Stimulated activated CD4-positive, alpha-beta T cell treated with anti-CD3 and anti-CD28 coated beads, TNF-alpha, amount 100 ng/mL, for 4 hours (primary cell): ENCODE results near the gene ZNF385B.

Experiments used
- DNase-seq, 3 experiments: peaks; one replicate each; pipeline ENCODE4 v3.0.0-alpha.2; 2020; ENCODE audit warnings: low read depth in 3 of 3

The ZNF385B gene

DNA sequence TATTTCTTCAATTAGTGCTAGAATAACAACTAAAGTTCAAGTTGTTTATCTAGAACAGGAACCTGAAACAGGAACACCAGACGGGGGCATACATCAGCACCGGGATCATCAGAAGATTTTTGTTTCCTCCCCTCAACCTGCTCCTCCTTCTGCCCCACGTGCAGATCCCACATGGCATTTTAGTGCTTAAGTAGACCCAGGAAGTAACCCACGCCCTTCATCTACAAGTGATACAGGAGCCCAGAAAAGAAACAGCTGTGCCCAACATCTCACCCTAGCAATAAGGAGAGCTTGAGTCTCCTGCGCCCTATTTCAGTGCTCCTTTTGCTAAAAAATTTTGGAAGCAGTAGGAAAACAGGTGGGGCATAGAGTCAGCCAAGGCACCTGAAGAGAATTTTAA lies 5.2 kb downstream of the ZNF385B start:
- DNase-seq: no peak

DNA sequence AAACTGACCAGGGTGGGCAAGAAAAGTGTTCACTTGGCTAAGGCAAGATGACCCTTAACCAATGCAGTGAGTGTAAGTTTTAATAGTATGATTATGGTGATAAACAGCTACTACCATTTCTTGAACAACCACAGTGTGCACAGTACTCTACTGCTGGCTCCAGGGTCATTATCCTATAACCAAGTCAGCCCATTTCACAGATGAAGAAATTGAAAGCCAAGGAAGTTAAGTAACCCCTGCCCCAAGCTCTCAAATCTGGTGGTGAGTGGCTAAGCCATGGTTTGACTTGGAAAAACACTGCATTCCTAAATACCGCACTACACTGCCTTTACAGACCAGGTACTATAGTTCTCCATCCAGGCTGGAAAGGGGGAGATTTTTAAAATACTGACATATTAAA lies 5.7 kb downstream of the ZNF385B start:
- DNase-seq: no peak

DNA sequence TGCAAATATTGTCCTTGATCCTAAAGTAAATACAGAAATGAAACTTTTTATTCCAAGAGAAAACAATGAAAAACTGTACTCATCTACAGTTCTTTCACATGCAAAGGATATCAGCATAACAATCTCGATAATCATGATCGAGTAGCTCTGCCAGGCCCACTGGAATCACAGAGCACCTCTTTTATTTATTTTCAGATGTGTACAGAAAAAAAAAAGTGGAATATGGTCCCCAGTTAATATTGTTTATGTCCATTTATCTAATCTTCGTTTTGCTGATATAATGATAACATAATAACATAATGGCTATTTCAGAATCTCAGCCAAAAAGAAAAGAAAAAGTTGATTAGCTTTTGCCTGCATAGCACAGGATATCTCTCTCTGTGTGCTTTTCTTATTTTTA lies 6.5 kb downstream of the ZNF385B start:
- no peak for DNase-seq

DNA sequence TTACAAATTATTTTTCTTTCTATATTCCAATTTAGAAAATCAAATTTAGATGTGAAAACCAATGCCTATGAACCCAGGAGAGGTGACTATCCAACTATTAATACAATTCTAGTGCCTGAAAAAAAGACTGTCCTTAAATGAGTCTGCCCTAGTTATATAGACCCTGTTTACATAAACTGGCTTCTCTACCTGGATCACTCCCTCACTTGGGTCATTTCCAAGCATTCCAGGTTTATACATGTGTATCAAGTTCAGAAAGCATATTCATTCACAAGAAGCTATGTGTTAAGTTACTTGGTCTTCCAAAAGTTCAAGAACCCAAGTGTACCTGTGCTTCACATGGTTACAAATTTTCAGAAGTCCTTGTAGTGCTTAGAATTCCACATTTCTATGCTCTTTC lies 8.3 kb downstream of the ZNF385B start:
- no peak for DNase-seq

DNA sequence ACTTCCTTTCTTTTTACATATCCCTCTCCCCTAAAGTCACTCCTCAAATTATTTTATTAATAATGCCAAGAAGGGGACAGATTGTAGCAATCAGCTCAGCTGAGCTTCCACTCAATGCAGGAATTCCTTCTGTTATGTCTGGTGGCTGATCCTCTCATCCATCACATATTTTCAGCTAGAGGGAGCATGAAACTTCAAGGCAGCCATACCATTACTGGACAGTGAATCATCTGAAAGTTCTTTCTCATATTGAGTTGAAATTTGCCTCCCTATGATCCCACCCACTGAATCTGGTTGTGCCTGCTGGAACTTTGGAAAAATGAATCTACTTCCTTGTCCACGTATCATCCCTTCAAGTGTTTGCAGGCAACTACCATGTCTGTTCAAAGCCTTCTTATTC lies 11.2 kb downstream of the ZNF385B start:
- no peak for DNase-seq

DNA sequence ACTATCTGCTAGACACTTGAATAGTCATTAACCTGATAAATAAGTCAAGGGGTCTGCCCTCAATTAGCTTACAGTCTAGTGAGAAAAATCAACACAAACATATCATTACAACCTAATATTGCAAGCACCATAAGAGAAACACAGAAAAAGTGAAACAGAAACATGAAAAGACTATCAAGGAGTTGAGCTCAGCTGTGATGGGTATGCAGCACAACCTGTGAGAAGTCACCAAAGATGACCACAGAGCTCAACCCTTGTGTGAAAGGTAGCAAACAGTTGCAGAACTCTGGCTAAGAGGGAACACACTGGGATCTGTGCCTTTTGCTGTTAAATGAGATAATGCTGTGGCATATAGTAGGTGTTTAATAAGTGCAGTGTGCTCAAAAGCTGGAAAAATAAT lies 11.7 kb downstream of the ZNF385B start:
- DNase-seq: no peak

DNA sequence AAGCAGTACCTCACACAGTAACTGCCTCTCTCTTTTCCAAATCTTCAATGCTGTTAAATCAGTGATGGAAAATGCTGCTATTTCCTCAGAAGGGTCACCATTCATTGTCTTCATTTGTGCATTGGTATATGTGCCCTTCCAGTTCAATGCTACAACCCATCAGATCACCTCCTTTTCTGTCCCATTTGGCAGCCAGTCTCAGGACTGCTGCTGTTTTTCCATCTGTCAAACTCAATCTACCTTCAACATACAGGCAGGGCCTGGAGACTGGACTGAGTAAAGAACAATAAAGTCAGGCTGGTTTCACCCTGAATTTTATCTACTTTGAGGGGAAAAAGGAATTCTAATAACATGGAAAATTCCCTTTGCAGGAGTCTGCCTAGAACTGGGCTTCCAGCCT lies 17.9 kb downstream of the ZNF385B start:
- no peak for DNase-seq

DNA sequence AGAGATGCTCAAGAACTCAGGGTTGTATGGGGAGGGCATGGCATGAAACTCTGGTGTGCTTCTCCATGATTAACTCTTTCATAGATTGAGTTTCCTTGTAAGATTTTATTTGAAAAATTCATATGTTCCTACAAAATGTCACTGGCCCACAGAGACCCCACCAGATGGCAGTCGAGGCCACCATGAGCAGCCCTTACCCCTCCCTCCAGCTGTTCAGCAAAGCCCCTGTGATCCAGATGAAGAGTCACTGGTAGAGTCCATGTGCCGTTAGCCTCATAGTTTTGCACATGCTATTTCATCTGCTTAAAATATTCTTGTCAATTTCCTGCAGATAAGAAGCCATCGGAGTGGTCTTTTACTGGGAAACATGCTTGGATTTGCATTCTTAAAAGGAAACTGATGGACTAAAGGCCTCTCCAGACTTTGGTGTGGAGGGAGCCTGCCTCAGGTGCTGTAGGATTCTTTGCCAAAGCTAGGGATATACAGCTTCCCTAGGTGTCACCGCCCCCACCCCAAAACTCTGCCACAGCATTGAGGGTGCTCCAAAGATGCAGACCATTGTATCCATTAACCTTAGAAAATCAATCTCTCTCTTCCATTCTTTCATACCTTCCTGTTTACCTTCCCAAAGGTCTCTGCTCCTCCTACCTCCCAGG lies 18.8 kb downstream of the ZNF385B start:
- DNase-seq: no peak

DNA sequence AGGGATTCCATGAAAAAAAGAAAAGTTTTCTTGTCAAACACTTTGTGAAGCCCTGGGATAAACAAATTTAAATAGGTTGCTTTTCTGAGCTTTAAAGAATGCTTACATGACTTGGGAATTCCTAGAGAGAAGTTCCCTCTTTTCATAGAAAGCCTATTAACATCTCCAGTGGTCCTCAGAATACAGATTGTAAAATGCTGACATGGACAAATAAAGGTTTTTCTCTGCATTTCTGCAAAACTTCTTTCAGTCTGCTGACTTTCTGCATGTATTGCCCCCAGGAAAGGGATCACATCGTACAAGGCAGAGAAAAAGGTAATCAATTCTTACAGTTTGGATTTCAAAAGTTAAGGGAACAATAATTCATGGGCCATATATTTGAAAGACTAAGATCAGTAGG lies 20.6 kb downstream of the ZNF385B start:
- DNase-seq: no peak

DNA sequence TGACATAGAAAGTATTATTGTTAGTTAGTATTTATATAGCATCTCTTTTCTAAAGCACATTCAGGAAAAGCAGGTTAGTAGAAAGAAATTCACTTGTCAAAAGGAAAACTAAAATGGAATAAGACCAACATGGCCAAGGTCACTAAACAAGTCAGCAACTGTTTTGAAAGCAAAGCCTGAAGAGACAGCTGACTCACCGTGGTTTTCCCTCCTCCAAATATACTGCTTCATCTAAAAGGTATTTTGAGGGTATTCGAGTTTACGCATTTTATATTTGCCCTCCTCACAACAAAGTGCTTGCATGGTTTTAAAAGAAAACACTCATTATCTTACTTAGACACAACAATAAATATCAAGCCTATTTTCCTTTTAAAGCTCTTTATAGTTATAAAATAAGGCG lies 24.0 kb downstream of the ZNF385B start:
- DNase-seq: no peak

DNA sequence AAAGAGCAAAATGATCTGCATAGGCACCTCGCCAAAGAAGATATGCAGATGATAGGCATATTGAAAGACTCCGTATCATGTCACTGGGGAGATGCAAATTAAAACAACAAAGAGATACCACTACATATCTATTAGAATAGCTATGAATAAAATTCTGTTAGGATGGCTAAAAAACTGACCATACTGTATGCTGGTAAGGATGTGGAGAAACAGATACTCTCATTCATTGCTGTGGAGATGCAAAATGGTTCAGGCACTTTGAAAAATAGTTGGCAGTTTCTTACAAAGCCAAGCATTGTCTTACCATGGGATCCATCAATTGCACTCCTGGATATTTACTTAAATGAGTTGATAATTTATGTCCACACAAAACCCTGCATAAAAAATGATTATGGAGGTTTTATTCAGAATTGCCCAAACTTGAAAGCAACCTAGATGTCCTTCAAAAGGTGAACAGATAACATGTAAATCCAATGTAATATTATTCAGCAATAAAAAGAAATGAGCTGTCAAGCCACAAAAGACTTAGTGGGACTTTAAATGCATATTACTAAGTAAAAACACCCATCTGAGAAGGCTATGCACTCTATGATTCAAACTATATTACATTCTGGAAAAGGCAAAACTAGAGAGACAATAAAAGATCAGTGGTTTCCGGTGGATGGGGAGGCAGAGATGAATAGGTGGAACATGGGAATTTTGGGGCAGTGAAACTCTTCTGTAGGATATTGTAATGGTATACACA lies 31.2 kb downstream of the ZNF385B start:
- DNase-seq: no peak

DNA sequence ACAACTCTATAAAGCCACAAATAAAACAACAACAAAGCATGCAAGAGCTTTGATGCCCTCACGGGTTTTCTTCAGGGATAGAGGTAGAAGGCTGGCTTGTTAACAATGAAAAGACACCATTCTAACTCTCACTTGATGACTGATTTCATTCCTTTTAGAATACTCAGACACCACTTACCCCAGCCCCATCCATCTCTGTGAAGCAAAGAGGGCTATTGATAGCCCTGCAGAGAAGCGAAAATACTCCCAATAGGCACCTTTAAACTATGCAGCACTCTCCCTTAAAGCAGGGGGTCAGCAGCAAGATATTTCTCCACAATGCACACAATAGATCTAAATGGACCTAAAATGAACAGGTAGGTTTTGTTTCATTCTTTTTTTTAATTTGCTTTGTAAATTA lies 35.1 kb downstream of the ZNF385B start:
- DNase-seq: no peak

DNA sequence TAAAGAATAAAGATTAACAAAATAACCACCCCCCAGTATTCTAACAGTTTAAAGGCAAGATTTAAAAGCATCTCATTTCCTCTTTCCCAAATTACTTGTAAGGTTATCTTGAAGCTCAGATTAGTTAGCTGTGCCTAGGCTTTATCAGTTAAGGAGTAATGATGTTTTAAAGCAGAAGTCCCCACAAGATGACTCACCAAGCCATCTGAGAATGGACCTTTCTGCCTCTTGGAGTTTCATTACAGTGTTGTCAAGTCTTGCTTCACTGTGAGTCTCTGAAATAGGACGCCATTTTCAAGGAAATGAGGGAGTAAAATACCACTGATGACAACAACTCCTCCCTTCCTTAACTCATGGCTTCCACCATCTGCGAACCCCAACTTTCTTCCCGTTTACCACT lies 35.9 kb downstream of the ZNF385B start:
- DNase-seq: no peak

DNA sequence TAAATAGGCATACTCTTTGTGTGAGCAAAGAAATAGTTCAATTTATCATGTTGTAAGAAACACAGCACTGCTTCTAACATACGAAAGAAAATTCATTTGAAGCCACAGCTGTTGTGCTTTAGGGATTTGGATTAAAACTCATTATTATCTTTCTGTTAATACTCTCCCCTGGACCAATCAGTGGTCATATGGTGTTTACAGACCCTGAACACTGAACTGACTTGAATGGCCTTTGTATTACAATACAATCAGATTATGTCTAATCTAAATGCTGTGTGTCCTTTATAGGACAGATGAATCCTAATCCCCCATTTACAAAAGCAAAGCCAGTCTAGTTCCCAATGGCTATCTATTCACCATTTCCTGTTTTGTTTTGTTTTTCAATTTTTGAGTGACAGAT lies 36.5 kb downstream of the ZNF385B start:
- no peak for DNase-seq

DNA sequence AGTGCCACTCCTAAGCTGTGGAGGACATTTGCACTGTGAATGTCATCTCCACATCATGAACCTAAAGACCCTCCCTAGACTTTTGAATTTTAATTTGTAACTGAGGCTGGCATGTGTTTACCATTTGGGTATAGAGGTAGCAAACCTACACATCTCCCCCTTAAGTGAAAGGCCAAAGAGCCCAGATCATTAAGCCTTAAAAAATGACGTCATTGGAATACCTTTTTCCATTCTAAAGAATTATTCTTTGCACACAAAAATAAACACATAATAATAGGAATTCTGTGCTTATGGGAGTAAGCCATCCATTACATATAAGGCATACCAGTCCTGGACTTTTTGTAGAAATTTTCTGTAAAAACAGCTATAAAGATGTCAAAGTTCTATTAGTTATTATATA lies 38.9 kb downstream of the ZNF385B start:
- DNase-seq: no peak

DNA sequence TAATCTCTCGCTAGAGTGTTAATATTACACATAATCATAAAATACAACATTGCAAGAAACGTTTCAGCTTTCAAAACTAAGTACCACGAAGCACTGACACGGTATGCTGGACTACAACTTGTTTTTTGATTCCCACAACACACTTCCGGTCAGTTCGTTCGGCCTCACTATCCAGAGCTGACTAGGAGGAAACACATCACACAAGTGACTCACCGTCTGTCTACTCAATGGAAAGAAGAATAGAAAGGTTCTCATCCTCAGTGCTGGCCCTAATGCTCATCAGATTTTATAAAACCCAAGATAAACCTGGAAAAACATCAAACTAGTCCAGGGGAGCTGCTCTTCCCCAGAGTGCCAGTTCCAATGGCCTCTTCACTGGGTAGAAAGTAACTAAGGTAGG lies 42.9 kb downstream of the ZNF385B start:
- DNase-seq: no peak

DNA sequence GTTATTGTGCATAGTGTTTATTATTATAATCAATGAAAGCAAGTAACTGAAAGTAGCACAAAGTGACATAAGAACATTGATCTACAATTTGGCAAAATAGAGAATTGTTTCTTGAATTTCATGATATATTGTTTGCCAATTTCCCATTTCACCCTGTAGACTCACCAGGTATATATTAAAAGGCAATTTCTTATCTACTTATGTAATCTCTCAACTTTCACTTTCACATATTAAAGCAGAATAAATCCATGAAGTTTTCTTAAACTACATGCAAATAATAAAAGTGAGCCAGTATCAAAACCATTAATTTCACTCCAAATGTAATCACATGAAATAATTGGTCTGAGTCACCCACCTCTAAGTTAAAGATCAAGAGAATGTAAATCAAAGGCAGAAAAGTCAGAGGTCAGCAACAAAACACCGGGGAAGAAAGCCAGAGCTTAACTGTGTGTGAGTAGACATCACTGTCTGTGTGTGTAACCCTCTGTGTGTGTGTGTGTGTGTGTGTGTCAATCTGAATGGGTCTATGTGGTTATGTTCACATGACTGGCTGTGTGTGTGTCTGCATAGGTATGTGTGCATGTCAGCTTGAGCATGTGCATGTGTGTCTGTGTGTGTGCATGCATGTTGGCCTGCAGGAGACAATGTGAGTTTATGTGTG lies 44.1 kb downstream of the ZNF385B start:
- no peak for DNase-seq

DNA sequence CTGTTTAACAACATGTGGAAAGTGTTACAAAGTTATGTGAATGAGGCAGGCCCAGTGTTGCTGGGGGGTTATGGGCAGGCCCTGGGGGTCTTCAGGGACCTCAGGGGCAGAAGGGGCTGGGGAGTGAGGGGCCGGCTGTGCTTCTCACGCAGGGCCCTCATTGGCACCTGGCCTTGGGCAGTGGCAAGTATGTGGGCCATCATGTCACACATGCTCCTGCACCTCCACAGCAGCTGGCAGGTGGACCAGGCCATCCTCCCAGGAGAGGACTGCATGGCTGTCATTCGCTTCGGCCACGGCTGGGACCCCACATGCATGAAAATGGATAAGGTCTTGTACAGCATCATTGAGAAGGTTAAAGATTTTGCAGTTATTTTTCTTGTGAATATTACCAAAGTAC lies 47.4 kb downstream of the ZNF385B start:
- DNase-seq: no peak

DNA sequence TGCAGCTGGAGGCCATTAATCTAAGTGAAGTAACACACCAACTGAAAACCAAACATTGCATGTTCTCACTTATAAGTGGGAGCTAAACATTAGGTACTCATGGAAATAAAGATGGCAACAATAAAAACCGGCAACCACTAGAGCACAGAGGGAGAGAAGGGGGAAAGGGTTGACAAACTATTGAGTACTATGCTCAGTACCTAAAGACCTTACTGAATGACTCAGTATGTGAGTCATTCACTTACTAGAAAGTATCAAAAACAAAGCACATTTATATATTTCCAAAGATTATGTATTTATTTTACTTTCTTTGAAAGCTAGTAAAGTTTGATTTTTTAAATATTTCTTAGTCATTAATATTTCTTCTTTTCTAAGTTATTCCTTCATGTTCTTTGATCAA lies 48.9 kb downstream of the ZNF385B start:
- DNase-seq: no peak

DNA sequence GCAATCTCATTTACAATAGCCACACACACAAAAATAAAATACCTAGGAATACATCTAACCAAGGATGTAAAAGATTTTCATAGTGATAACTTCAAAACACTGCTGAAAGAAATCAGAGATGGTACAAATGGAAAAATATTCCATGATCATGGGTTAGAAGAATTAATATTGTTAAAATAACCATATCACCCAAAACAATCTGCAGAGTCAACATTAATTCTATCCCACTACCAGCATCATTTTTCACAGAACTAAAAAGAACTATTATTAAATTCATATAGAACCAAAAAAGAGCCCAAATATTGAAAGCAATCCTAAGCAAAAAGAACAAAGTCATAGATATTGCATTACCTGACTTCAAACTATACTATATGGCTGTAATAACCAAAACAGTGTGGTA lies 50.4 kb downstream of the ZNF385B start:
- DNase-seq: no peak

DNA sequence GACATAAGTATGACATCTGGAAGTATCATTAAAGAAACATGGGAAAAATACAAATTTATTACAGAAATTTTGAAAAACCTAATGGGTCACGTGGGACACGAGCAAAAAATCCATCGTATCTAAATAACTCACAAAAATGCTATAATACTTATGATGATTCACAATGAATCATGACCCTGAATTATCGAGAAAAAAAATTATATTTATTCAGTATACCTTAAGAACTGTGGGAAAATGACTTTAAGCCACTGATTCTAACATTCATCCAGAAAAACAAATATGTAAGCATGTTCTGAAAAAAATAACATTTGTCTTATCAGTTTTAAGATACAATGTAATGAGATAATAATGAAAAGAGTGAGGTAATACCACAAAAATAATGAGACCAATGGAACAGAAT lies 51.8 kb downstream of the ZNF385B start:
- no peak for DNase-seq

DNA sequence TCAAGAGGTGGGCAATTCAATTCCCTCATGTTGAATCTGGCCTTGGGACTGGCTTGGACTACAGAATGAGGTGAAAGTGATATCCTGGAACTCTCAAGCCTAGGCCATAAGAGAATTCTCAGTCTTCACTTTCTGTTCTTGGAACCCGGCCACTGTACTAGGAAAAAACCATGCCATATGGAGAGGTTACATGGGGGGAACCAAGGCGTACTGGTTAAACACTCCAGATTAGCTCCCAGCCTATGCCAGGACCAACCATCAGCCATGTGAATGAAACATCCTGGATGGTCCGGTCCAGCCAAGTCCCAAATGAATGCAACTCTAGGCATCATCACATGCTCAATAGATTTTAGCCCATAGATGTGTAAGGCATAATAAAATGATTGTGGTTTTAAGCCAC lies 56.4 kb downstream of the ZNF385B start:
- no peak for DNase-seq

DNA sequence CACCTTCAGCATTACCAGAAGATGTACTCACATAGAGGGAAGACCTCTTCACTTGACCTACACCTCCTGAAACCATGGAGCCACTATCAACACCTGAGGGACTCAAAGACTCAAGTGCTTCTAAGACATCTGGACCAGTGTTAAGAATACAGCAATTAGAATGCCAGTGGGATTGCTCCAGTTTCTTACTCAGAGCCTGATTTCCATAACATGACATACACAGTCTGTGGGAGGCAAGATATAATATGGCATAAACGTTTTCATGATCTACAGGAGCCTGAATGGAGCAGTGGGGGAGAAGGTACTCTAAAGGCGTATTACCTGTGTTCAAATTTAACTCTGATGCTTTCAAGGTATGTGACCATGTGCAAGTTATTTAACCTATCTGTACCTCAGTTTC lies 57.2 kb downstream of the ZNF385B start:
- DNase-seq: no peak
